Measurements from ENCODE around the gene KLK2.

- TF ChIP-seq CTCF (conservative IDR thresholded peaks at IDR 0.05; ENCODE audit: low read length) (no peak), EZH2phosphoT487 (IDR thresholded peaks at IDR 0.05; ENCODE audit: borderline replicate concordance) (no peak)
Observed at GRCh38 chr19:50921426-50922316, 48.4 kb downstream of the KLK2 start.

All from Loucy (cell line).